HepG2 (cell line): ENCODE measurements around the gene BRPF1. TPM values are rescaled to one million over a fixed set of nuclear protein-coding genes. Genes with fewer than 3 reads are reported as not detected.
A peak's percentile ranks its signal among the peaks of the same experiment; 100 is the strongest.

Experiments
- ARID2 ChIP-seq: sonication (generic); formaldehyde crosslinking; IDR thresholded peaks from 2 replicates; pipeline ENCODE4 v1.8.1; 2022; ENCODE audit warnings: mild to moderate bottlenecking, missing genetic modification reagents, borderline replicate concordance
- ARNT ChIP-seq: fragments of 450-650 bp; IDR thresholded peaks from 2 replicates; pipeline ENCODE4 v1.6.1; 2017
- HOXA7 ChIP-seq: sonication (generic); formaldehyde crosslinking; IDR thresholded peaks from 2 replicates; pipeline ENCODE4 v1.8.1; 2022; ENCODE audit warnings: mild to moderate bottlenecking, missing genetic modification reagents, moderate library complexity
- HOXA9 ChIP-seq: sonication (generic); formaldehyde crosslinking; IDR thresholded peaks from 2 replicates; pipeline ENCODE4 v1.8.1; 2022; ENCODE audit warnings: missing genetic modification reagents, mild to moderate bottlenecking, moderate library complexity, borderline replicate concordance
- IKZF4 ChIP-seq: sonication (generic); formaldehyde crosslinking; IDR thresholded peaks from 2 replicates; pipeline ENCODE4 v1.5.1; 2020; ENCODE audit warnings: borderline replicate concordance, mild to moderate bottlenecking, low read depth, missing genetic modification reagents; ENCODE audit errors: not compliant biosample characterization
- IRX3 ChIP-seq: sonication (generic); formaldehyde crosslinking; IDR thresholded peaks from 2 replicates; pipeline ENCODE4 v1.8.1; 2023; ENCODE audit warnings: mild to moderate bottlenecking, low read depth, missing genetic modification reagents, borderline replicate concordance
- MIER2 ChIP-seq: IDR thresholded peaks from 2 replicates; pipeline ENCODE4 v1.6.1; 2016; ENCODE audit warnings: missing biosample characterization, missing genetic modification reagents
- NAIF1 ChIP-seq: sonication (generic); formaldehyde crosslinking; IDR thresholded peaks from 2 replicates; pipeline ENCODE4 v1.5.0; 2020; ENCODE audit warnings: mild to moderate bottlenecking, missing genetic modification reagents, borderline replicate concordance
- SAFB2 ChIP-seq: sonication (generic); formaldehyde crosslinking; IDR thresholded peaks from 2 replicates; pipeline ENCODE4 v1.5.1; 2020; ENCODE audit warnings: missing genetic modification reagents, low read depth, mild to moderate bottlenecking, borderline replicate concordance
- SIN3A ChIP-seq: IDR thresholded peaks from 2 replicates; pipeline ENCODE4 v1.6.1; 2011; ENCODE audit warnings: low read depth, mild to moderate bottlenecking, control low read depth, low read length, borderline replicate concordance
- ZC3H13 ChIP-seq: sonication (generic); formaldehyde crosslinking; IDR thresholded peaks from 2 replicates; pipeline ENCODE4 v1.8.1; 2023; ENCODE audit warnings: mild to moderate bottlenecking, missing genetic modification reagents, moderate library complexity
- ZFY ChIP-seq: sonication (generic); formaldehyde crosslinking; IDR thresholded peaks from 2 replicates; pipeline ENCODE4 v1.4.0; 2020; ENCODE audit warnings: missing genetic modification reagents
- ZNF232 ChIP-seq: sonication (generic); formaldehyde crosslinking; IDR thresholded peaks from 2 replicates; pipeline ENCODE4 v1.4.0; 2020; ENCODE audit warnings: missing genetic modification reagents, borderline replicate concordance
- ZNF329 ChIP-seq: sonication (generic); formaldehyde crosslinking; IDR thresholded peaks from 2 replicates; pipeline ENCODE4 v1.9.0; 2021; ENCODE audit warnings: low read depth, mild to moderate bottlenecking, missing genetic modification reagents
- ZNF550 ChIP-seq: sonication (generic); formaldehyde crosslinking; IDR thresholded peaks from 2 replicates; pipeline ENCODE4 v1.4.0; 2020; ENCODE audit warnings: mild to moderate bottlenecking, missing genetic modification reagents, borderline replicate concordance
- ZNF839 ChIP-seq: sonication (generic); formaldehyde crosslinking; IDR thresholded peaks from 2 replicates; pipeline ENCODE4 v1.4.0; 2020; ENCODE audit warnings: missing genetic modification reagents, mild to moderate bottlenecking, borderline replicate concordance
- ZSCAN12 ChIP-seq: sonication (generic); formaldehyde crosslinking; IDR thresholded peaks from 2 replicates; pipeline ENCODE4 v1.9.0; 2021; ENCODE audit warnings: mild to moderate bottlenecking, missing genetic modification reagents
- polyA plus RNA-seq, 8 experiments: library from polyadenylated mRNA; depleted of rRNA in 3 of 8; stranded (reverse) in 7 of 8; unstranded in 1 of 8; fragments of >200 nt; fragmentation: Illumina TruSeq in 4 of 8; extraction: Trizol in 4 of 8; gene quantifications; 2 replicates each; pipeline versions ENCODE4 v1.2.1 to v1.2.3, GENCODE V29; 2011 to 2016; ENCODE audit warnings: low read depth in 4 of 8, missing spikeins in 1 of 8, mixed read lengths in 1 of 8; ENCODE audit not compliant: insufficient read depth in 1 of 8
- total RNA-seq, 5 experiments: library from RNA; depleted of rRNA; stranded (reverse); fragments of >200 nt; fragmentation: Illumina TruSeq; extraction: Trizol; gene quantifications; 2 replicates each; pipeline ENCODE4 v1.2.3, GENCODE V29; 2016; ENCODE audit warnings: low read depth in 1 of 5
- TF ChIP-seq, protein P1 (sequence below): sonication (generic); formaldehyde crosslinking; IDR thresholded peaks from 2 replicates; pipeline ENCODE4 v1.4.0; 2020; ENCODE audit warnings: missing genetic modification reagents
- TF ChIP-seq, protein P2 (sequence below): sonication (generic); formaldehyde crosslinking; IDR thresholded peaks from 2 replicates; pipeline ENCODE4 v1.8.1; 2022; ENCODE audit warnings: mild to moderate bottlenecking, missing genetic modification reagents
- TF ChIP-seq, protein P3 (sequence below): sonication (generic); formaldehyde crosslinking; IDR thresholded peaks from 2 replicates; pipeline ENCODE4 v1.9.0; 2021; ENCODE audit warnings: mild to moderate bottlenecking, missing genetic modification reagents

Gene BRPF1
- total and polyA plus RNA-seq, 2 of the 13 experiments (the other 11 are each of a cell fraction or from before 2014, with no cell fraction given), result 7.3 to 10.0 TPM

DNA sequence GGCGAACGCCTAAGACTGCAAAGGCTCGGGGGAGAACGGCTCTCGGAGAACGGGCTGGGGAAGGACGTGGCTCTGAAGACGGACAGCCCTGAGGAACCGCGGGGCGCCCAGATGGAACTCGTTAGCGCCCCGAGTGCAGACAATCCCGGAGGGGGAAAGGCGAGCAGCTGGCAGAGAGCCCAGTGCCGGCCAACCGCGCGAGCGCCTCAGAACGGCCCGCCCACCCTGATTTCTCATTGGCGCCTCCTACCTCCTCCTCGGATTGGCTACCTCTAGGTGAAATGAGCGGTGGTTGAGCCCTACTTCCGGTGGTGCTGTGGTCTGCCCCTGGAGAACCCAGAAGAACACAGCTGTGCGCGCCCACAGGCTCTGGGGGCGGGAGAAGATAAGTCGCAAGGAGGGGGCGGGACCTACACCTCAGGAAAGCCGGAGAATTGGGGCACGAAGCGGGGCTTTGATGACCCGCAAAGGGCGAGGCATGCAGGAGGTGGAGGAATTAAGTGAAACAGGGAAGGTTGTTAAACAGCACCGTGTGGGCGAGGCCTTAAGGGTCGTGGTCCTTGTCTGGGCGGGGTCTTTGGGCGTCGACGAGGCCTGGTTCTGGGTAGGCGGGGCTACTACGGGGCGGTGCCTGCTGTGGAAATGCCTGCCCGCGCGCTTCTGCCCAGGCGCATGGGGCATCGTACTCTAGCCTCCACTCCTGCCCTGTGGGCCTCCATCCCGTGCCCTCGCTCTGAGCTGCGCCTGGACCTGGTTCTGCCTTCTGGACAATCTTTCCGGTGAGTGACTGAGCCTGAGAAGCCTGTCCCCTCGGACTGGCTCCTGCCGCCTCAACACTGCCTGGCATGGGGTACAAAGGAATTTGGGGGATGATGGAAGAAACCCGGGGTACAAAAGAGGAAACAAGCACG lies 18.4 kb downstream of the BRPF1 start, which contains the start of gene OGG1 (continued):
- TF ChIP-seq, protein P1, sequence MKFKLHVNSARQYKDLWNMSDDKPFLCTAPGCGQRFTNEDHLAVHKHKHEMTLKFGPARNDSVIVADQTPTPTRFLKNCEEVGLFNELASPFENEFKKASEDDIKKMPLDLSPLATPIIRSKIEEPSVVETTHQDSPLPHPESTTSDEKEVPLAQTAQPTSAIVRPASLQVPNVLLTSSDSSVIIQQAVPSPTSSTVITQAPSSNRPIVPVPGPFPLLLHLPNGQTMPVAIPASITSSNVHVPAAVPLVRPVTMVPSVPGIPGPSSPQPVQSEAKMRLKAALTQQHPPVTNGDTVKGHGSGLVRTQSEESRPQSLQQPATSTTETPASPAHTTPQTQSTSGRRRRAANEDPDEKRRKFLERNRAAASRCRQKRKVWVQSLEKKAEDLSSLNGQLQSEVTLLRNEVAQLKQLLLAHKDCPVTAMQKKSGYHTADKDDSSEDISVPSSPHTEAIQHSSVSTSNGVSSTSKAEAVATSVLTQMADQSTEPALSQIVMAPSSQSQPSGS (CRISPR knock-in tag), result no peak; the same call in 1 of the 2 replicates
- TF ChIP-seq, protein P2, sequence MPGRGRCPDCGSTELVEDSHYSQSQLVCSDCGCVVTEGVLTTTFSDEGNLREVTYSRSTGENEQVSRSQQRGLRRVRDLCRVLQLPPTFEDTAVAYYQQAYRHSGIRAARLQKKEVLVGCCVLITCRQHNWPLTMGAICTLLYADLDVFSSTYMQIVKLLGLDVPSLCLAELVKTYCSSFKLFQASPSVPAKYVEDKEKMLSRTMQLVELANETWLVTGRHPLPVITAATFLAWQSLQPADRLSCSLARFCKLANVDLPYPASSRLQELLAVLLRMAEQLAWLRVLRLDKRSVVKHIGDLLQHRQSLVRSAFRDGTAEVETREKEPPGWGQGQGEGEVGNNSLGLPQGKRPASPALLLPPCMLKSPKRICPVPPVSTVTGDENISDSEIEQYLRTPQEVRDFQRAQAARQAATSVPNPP, result 0 out of 2 replicates have a peak, but pooled peaks have one; percentile 27
- peak; percentile 34; the same call in 1 of the 2 replicates for TF ChIP-seq IRX3
- no peak; the same call in 1 of the 2 replicates for TF ChIP-seq ZNF232 (CRISPR knock-in tag)
- no peak for TF ChIP-seq NAIF1
- TF ChIP-seq ARID2 (CRISPR knock-in tag), result no peak
- TF ChIP-seq SIN3A, result peak; percentile 88; the same call in 1 of the 2 replicates
- TF ChIP-seq ZC3H13 (CRISPR knock-in tag), result no peak
- 0 out of 2 replicates have a peak, but pooled peaks have one; percentile 68 for TF ChIP-seq SAFB2 (CRISPR knock-in tag)
- no peak for TF ChIP-seq HOXA9
- TF ChIP-seq ZNF550 (CRISPR knock-in tag), result 0 out of 2 replicates have a peak, but pooled peaks have one; percentile 42
- TF ChIP-seq ZFY (CRISPR knock-in tag), result peak; percentile 78
- TF ChIP-seq MIER2 (CRISPR knock-in tag), result no peak
- TF ChIP-seq ARNT, result no peak
- no peak for TF ChIP-seq ZNF329
- no peak for TF ChIP-seq HOXA7 (CRISPR knock-in tag)
- no peak for TF ChIP-seq IKZF4 (CRISPR knock-in tag)
- no peak for TF ChIP-seq ZSCAN12 (CRISPR knock-in tag)
- TF ChIP-seq, protein P3, sequence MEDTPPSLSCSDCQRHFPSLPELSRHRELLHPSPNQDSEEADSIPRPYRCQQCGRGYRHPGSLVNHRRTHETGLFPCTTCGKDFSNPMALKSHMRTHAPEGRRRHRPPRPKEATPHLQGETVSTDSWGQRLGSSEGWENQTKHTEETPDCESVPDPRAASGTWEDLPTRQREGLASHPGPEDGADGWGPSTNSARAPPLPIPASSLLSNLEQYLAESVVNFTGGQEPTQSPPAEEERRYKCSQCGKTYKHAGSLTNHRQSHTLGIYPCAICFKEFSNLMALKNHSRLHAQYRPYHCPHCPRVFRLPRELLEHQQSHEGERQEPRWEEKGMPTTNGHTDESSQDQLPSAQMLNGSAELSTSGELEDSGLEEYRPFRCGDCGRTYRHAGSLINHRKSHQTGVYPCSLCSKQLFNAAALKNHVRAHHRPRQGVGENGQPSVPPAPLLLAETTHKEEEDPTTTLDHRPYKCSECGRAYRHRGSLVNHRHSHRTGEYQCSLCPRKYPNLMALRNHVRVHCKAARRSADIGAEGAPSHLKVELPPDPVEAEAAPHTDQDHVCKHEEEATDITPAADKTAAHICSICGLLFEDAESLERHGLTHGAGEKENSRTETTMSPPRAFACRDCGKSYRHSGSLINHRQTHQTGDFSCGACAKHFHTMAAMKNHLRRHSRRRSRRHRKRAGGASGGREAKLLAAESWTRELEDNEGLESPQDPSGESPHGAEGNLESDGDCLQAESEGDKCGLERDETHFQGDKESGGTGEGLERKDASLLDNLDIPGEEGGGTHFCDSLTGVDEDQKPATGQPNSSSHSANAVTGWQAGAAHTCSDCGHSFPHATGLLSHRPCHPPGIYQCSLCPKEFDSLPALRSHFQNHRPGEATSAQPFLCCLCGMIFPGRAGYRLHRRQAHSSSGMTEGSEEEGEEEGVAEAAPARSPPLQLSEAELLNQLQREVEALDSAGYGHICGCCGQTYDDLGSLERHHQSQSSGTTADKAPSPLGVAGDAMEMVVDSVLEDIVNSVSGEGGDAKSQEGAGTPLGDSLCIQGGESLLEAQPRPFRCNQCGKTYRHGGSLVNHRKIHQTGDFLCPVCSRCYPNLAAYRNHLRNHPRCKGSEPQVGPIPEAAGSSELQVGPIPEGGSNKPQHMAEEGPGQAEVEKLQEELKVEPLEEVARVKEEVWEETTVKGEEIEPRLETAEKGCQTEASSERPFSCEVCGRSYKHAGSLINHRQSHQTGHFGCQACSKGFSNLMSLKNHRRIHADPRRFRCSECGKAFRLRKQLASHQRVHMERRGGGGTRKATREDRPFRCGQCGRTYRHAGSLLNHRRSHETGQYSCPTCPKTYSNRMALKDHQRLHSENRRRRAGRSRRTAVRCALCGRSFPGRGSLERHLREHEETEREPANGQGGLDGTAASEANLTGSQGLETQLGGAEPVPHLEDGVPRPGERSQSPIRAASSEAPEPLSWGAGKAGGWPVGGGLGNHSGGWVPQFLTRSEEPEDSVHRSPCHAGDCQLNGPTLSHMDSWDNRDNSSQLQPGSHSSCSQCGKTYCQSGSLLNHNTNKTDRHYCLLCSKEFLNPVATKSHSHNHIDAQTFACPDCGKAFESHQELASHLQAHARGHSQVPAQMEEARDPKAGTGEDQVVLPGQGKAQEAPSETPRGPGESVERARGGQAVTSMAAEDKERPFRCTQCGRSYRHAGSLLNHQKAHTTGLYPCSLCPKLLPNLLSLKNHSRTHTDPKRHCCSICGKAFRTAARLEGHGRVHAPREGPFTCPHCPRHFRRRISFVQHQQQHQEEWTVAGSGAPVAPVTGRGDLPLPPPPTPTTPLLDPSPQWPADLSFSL (CRISPR knock-in tag), result no peak
- TF ChIP-seq ZNF839 (CRISPR knock-in tag), result no peak
